ENCODE measurements around the gene NFIB.

The NFIB gene

GRCh38 chr9:14308853-14309145 lies 5.1 kb downstream of the NFIB start:
- no peak overlapping the region for H3K27ac Mint-ChIP-seq
- H3K36me3 Mint-ChIP-seq (ENCODE audit: low read depth) = peaks cover 4% of the 10 kb centered on the region
- no peak overlapping the region for H3K4me3 Mint-ChIP-seq
- peaks cover 70% of the 10 kb centered on the region for H3K27me3 Mint-ChIP-seq (ENCODE audit: low read depth)
- H3K4me1 Mint-ChIP-seq (ENCODE audit: low read depth) = peaks cover 7% of the 10 kb centered on the region
- H3K9me3 Mint-ChIP-seq = no peaks in the 10 kb centered on the region

GRCh38 chr9:14307989-14308852 lies 5.7 kb downstream of the NFIB start:
- H3K27ac Mint-ChIP-seq = no peak overlapping the region
- H3K9me3 Mint-ChIP-seq = no peaks in the 10 kb centered on the region
- peaks cover 2% of the 10 kb centered on the region for H3K4me1 Mint-ChIP-seq (ENCODE audit: low read depth)
- H3K36me3 Mint-ChIP-seq (ENCODE audit: low read depth) = peaks cover under 1% of the 10 kb centered on the region
- peaks cover 65% of the 10 kb centered on the region for H3K27me3 Mint-ChIP-seq (ENCODE audit: low read depth)
- no peak overlapping the region for H3K4me3 Mint-ChIP-seq

DNA sequence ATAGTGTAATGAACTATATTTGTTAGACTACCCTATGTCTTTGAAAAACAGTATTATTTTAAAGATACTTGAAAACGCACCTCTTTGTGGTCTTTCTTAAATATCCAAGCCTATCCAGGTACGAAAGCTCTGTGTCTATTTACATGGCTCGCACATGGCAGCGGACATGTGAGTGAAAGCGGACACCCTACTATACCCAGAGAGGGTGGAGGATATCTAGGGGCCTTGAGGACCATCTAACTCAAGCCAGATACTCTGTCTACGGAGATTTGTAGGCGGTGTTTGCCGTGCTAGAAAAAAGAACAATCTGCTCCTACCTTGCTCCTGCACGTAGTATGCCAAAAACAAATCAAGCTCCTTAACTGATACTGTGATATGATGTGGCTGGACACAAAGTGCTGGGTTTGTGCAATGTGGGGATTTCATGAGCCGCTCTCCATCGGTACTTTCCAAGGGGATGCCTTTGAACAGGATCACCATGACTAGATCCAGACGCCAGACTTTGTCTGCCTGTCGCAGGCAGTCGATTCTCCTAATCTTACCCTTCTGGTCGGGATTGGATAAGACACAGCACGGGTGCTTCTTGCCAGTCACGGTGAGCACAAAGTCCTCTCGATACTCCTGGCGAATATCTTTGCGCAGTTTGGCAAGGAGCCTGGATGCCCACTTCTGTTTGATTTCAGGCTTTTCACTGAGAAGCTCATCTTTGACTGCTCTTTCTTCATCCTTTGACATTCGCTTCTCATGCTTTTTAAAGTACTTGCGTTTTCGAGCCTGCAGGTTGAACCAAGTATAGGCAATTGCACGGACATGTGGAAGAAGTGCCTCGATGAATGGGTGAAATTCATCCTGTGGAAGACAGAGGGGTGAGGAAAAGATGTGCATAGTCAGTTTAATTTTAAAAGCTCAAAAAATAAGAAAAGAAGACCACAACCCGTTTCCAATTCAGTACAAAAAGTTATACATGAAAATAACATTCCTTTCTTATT lies 7.0 kb downstream of the NFIB start:
- H3K4me1 Mint-ChIP-seq (ENCODE audit: low read depth) = no peaks in the 10 kb centered on the region
- peaks cover 59% of the 10 kb centered on the region for H3K27me3 Mint-ChIP-seq (ENCODE audit: low read depth)
- H3K36me3 Mint-ChIP-seq (ENCODE audit: low read depth) = no peaks in the 10 kb centered on the region
- H3K27ac Mint-ChIP-seq = no peak overlapping the region
- no peak overlapping the region for H3K4me3 Mint-ChIP-seq
- H3K9me3 Mint-ChIP-seq = no peaks in the 10 kb centered on the region

DNA sequence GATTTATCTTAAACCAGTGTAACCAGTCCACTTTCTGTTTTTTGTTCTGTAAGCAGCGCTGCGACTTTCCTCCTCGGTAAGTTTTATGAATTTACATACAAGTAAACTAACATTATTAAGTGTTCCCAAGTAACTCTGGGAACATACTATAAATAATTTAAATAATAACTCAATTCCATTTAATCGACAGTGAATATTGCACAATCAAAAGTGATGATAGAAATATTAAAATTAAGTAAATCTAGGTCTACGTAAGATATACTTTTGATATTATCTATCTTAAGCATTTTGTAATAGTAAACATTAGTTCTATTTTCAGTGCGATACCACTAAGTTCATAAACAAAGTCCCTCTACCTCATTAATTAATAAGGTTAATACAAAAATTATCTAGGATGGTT lies 7.8 kb downstream of the NFIB start:
- H3K9me3 Mint-ChIP-seq = no peaks in the 10 kb centered on the region
- no peak overlapping the region for H3K27ac Mint-ChIP-seq
- peaks cover 57% of the 10 kb centered on the region for H3K27me3 Mint-ChIP-seq (ENCODE audit: low read depth)
- H3K4me1 Mint-ChIP-seq (ENCODE audit: low read depth) = no peaks in the 10 kb centered on the region
- no peaks in the 10 kb centered on the region for H3K36me3 Mint-ChIP-seq (ENCODE audit: low read depth)
- no peak overlapping the region for H3K4me3 Mint-ChIP-seq

DNA sequence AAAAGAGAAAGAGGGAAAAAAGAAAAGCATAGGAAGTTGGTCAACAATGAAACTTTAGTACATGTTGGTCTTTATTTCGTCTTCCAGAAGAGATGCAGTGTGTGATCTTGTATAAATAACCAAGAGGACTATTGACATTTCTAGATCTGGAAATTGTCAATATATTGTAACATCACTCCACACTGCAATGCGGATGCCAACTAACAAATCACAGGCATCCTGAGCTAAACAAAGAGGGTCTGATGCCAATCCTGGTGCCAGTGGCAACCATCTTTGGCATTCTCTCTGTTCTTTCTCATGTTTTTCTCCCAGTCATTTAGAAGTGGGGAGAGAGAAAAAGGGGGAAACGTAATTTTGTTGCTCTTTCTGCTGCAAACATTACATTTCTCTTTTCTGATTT lies 9.7 kb downstream of the NFIB start:
- no peaks in the 10 kb centered on the region for H3K9me3 Mint-ChIP-seq
- no peaks in the 10 kb centered on the region for H3K36me3 Mint-ChIP-seq (ENCODE audit: low read depth)
- no peak overlapping the region for H3K4me3 Mint-ChIP-seq
- no peaks in the 10 kb centered on the region for H3K4me1 Mint-ChIP-seq (ENCODE audit: low read depth)
- no peak overlapping the region for H3K27ac Mint-ChIP-seq
- H3K27me3 Mint-ChIP-seq (ENCODE audit: low read depth) = peaks cover 47% of the 10 kb centered on the region

DNA sequence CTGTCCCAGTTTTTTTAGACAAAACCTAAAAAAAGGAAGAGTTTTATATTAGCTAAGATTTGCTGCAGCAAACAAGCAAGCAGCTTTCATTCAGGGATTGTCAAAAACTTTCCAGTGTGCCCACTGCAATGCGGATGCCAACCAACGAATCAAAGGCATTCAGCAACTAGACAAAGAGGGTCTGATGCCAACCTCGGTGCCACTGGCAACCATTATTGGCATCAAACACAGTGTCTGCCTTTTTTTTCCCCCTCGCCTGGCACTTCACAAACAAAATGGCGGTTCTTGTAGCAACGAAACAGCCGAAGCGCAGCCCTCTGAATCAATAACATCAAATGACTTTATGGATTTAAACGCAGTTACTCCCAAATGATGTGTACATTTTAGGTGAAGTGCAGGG lies 10.4 kb downstream of the NFIB start:
- H3K9me3 Mint-ChIP-seq = no peaks in the 10 kb centered on the region
- no peaks in the 10 kb centered on the region for H3K4me1 Mint-ChIP-seq (ENCODE audit: low read depth)
- no peak overlapping the region for H3K4me3 Mint-ChIP-seq
- no peak overlapping the region for H3K27ac Mint-ChIP-seq
- H3K36me3 Mint-ChIP-seq (ENCODE audit: low read depth) = no peaks in the 10 kb centered on the region
- H3K27me3 Mint-ChIP-seq (ENCODE audit: low read depth) = peaks cover 40% of the 10 kb centered on the region

DNA sequence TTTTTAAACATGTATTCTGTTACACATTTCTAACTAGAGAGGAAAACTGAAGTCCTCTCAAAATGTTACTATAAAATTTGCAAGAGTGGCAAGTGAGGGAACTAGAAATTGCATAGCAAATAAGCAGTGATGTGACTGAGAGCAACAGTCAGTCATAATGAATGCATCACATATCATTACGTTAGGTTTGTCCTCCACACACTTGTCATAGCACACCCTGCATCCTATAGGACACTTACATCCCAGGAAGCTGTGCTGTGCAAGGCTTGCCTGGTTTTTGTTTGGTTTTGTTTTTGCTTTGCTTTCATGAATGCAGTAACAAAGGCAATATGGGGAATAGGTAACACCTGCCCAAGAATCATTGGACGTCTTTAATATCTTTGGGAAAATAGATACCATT lies 10.8 kb downstream of the NFIB start:
- Mint-ChIP-seq H3K4me3 (no peak overlapping the region), H3K36me3 (ENCODE audit: low read depth) (no peaks in the 10 kb centered on the region), H3K9me3 (no peaks in the 10 kb centered on the region), H3K27me3 (ENCODE audit: low read depth) (peaks cover 36% of the 10 kb centered on the region), H3K4me1 (ENCODE audit: low read depth) (no peaks in the 10 kb centered on the region), H3K27ac (no peak overlapping the region)

DNA sequence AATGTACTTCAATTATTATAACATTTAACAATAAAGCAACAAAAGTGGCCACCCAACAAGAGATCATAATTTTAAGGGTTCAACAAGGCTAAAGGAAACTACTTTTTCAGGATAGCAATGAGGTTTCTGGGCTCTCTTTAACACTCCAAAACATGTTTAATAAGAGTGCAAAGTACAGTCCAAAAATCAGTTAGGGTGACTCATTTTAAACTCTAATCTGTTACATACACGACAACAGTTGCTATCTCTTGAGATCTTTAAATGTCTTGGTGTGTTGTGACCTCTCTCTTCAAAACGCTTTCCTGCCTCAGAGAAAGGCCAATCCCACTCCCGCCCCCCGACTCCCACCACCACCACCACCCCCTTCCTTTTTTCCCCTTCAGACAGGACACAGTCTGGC lies 11.5 kb downstream of the NFIB start:
- peaks cover 35% of the 10 kb centered on the region for H3K27me3 Mint-ChIP-seq (ENCODE audit: low read depth)
- H3K27ac Mint-ChIP-seq = no peak overlapping the region
- H3K9me3 Mint-ChIP-seq = no peaks in the 10 kb centered on the region
- H3K4me3 Mint-ChIP-seq = no peak overlapping the region
- no peaks in the 10 kb centered on the region for H3K4me1 Mint-ChIP-seq (ENCODE audit: low read depth)
- no peaks in the 10 kb centered on the region for H3K36me3 Mint-ChIP-seq (ENCODE audit: low read depth)

- peaks cover 28% of the 10 kb centered on the region for H3K27me3 Mint-ChIP-seq (ENCODE audit: low read depth)
- no peak overlapping the region for H3K27ac Mint-ChIP-seq
- no peaks in the 10 kb centered on the region for H3K4me1 Mint-ChIP-seq (ENCODE audit: low read depth)
- H3K4me3 Mint-ChIP-seq = no peak overlapping the region
- H3K9me3 Mint-ChIP-seq = no peaks in the 10 kb centered on the region
- H3K36me3 Mint-ChIP-seq (ENCODE audit: low read depth) = no peaks in the 10 kb centered on the region
Measured at GRCh38 chr9:14301583-14302021, 12.3 kb downstream of the NFIB start.

GRCh38 chr9:14301006-14301405 lies 12.9 kb downstream of the NFIB start:
- Mint-ChIP-seq H3K9me3 (no peaks in the 10 kb centered on the region), H3K4me1 (ENCODE audit: low read depth) (no peaks in the 10 kb centered on the region), H3K36me3 (ENCODE audit: low read depth) (no peaks in the 10 kb centered on the region), H3K27ac (no peak overlapping the region), H3K4me3 (no peak overlapping the region), H3K27me3 (ENCODE audit: low read depth) (peaks cover 27% of the 10 kb centered on the region)

GRCh38 chr9:14300588-14300987 lies 13.4 kb downstream of the NFIB start:
- H3K4me1 Mint-ChIP-seq (ENCODE audit: low read depth) = no peaks in the 10 kb centered on the region
- no peaks in the 10 kb centered on the region for H3K9me3 Mint-ChIP-seq
- no peak overlapping the region for H3K27ac Mint-ChIP-seq
- no peak overlapping the region for H3K4me3 Mint-ChIP-seq
- peaks cover 26% of the 10 kb centered on the region for H3K27me3 Mint-ChIP-seq (ENCODE audit: low read depth)
- no peaks in the 10 kb centered on the region for H3K36me3 Mint-ChIP-seq (ENCODE audit: low read depth)

DNA sequence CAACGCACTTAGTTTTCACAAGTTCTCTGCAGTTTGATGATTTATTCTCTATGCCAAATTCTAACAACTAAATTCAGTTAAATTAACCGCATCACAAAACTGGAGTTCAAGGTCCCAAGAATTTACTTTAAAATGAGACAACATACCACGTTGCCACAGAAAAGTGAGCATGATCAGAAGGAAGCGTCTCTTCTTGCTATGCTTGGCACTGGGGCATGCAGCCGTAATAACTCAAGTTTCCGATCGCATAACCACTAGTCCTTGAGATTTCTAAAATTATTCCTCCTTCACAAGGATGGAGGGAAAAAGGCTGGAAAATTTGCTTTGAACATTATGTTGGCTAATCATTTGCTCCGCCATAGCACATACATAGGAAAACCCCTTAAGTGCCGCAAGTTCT lies 13.9 kb downstream of the NFIB start:
- H3K9me3 Mint-ChIP-seq = no peaks in the 10 kb centered on the region
- peaks cover 21% of the 10 kb centered on the region for H3K27me3 Mint-ChIP-seq (ENCODE audit: low read depth)
- H3K36me3 Mint-ChIP-seq (ENCODE audit: low read depth) = no peaks in the 10 kb centered on the region
- no peak overlapping the region for H3K27ac Mint-ChIP-seq
- H3K4me1 Mint-ChIP-seq (ENCODE audit: low read depth) = no peaks in the 10 kb centered on the region
- H3K4me3 Mint-ChIP-seq = no peak overlapping the region

DNA sequence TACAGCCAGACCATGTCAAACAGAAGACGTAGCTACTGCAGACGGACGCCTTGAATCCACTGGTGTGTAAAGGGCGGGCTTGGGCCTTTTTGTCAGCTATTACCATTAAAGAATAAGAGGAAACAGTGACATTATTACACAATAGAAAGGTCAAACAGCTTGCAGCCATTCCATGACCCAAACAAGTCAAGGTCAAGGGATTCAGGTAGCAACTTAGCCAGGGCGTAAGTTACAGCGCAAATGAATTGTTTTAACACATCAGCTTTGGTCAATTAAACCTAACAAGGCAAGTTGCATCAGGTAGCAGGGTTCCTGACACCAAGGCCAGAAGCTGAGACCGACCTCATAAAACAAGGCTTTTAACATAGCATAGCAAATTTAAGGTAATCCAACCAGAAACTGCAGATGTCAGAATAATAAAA lies 15.3 kb downstream of the NFIB start:
- Mint-ChIP-seq H3K36me3 (ENCODE audit: low read depth) (no peaks in the 10 kb centered on the region), H3K9me3 (no peaks in the 10 kb centered on the region), H3K4me3 (no peak overlapping the region), H3K27me3 (ENCODE audit: low read depth) (peaks cover 9% of the 10 kb centered on the region), H3K4me1 (ENCODE audit: low read depth) (no peaks in the 10 kb centered on the region), H3K27ac (no peak overlapping the region)

GRCh38 chr9:14296495-14297113 lies 17.3 kb downstream of the NFIB start:
- Mint-ChIP-seq H3K27ac (no peak overlapping the region), H3K27me3 (ENCODE audit: low read depth) (peaks cover under 1% of the 10 kb centered on the region), H3K9me3 (no peaks in the 10 kb centered on the region), H3K36me3 (ENCODE audit: low read depth) (no peaks in the 10 kb centered on the region), H3K4me1 (ENCODE audit: low read depth) (no peaks in the 10 kb centered on the region), H3K4me3 (no peak overlapping the region)
